CMK (cell line): Measurements from ENCODE around the gene VTA1.
"Not testable (repeated sequence)": the region's sequence is repeated elsewhere in the genome, so short reads cannot be mapped to it uniquely, and the experiment has no call there.

Source experiments
- DNase-seq: peaks from one replicate; pipeline ENCODE4 v3.0.0-alpha.2; 2010; ENCODE audit warnings: low read depth

The VTA1 gene

GRCh38 chr6:142146828-142147662 lies at the start of gene VTA1, which contains the start of gene NMBR:
Gene VTA1, plus strand, starts transcription at chr6:142147263. Its CDS starts 25 bp downstream, at chr6:142147288.
Gene NMBR, minus strand, starts transcription at chr6:142147122. Its CDS starts 58,464 bp downstream, at chr6:142088658.
- peak; percentile 98 for DNase-seq

- DNase-seq = not testable (repeated sequence)
These were observed 42.2 kb upstream of the VTA1 start for GRCh38 chr6:142104820-142105219.

GRCh38 chr6:142110820-142111219 lies 36.2 kb upstream of the VTA1 start:
- DNase-seq = not testable (repeated sequence)

- no peak for DNase-seq
These were observed 34.5 kb upstream of the VTA1 start for GRCh38 chr6:142112451-142113061.

- DNase-seq = no peak
These were observed 29.7 kb upstream of the VTA1 start for GRCh38 chr6:142117366-142117765.

GRCh38 chr6:142118328-142118727 lies 28.7 kb upstream of the VTA1 start:
- no peak for DNase-seq

- DNase-seq = no peak
These were observed 28.1 kb upstream of the VTA1 start for GRCh38 chr6:142118925-142119324.

- DNase-seq = no peak
These were observed 25.7 kb upstream of the VTA1 start for GRCh38 chr6:142121342-142121741.

- no peak for DNase-seq
These were observed 16.2 kb upstream of the VTA1 start for GRCh38 chr6:142130814-142131213.

GRCh38 chr6:142132625-142133024 lies 14.4 kb upstream of the VTA1 start, which contains the start of gene GJE1:
Gene GJE1, plus strand, starts transcription at chr6:142132925. Its CDS starts 234 bp downstream, at chr6:142133159.
- DNase-seq = no peak

GRCh38 chr6:142138876-142139275 lies 8.2 kb upstream of the VTA1 start:
- DNase-seq = no peak

GRCh38 chr6:142141531-142141930 lies 5.5 kb upstream of the VTA1 start:
- DNase-seq = not testable (repeated sequence)

- no peak for DNase-seq
These were observed 5.7 kb downstream of the VTA1 start for GRCh38 chr6:142152746-142153145.

- DNase-seq = no peak
These were observed 6.1 kb downstream of the VTA1 start for GRCh38 chr6:142153196-142153595.

GRCh38 chr6:142154336-142154735 lies 7.3 kb downstream of the VTA1 start:
- no peak for DNase-seq

- DNase-seq = no peak
These were observed 8.0 kb downstream of the VTA1 start for GRCh38 chr6:142155091-142155490.

GRCh38 chr6:142155895-142156757 lies 9.1 kb downstream of the VTA1 start:
- no peak for DNase-seq

- DNase-seq = not testable (repeated sequence)
These were observed 9.7 kb downstream of the VTA1 start for GRCh38 chr6:142156758-142157068.

- DNase-seq = no peak
These were observed 15.7 kb downstream of the VTA1 start for GRCh38 chr6:142162780-142163179.

- no peak for DNase-seq
These were observed 18.2 kb downstream of the VTA1 start for GRCh38 chr6:142165227-142165626.

- DNase-seq = no peak
These were observed 20.0 kb downstream of the VTA1 start for GRCh38 chr6:142167071-142167470.

GRCh38 chr6:142167486-142167885 lies 20.4 kb downstream of the VTA1 start:
- no peak for DNase-seq
